GM10266 (cell line): ENCODE results near the gene FAM161A.
"Not testable (repeated sequence)": the region's sequence is repeated elsewhere in the genome, so short reads cannot be mapped to it uniquely, and the experiment has no call there.

Experiments
- DNase-seq: peaks from one replicate; pipeline ENCODE4 v3.0.0; 2012; ENCODE audit errors: extremely low spot score
- TF ChIP-seq, protein P1 (sequence below): IDR thresholded peaks from 2 replicates; pipeline ENCODE4 v1.5.1; 2012; ENCODE audit warnings: mild to moderate bottlenecking, low read depth; ENCODE audit not compliant: control insufficient read depth, insufficient read depth; ENCODE audit errors: missing control alignments

FAM161A gene

DNA sequence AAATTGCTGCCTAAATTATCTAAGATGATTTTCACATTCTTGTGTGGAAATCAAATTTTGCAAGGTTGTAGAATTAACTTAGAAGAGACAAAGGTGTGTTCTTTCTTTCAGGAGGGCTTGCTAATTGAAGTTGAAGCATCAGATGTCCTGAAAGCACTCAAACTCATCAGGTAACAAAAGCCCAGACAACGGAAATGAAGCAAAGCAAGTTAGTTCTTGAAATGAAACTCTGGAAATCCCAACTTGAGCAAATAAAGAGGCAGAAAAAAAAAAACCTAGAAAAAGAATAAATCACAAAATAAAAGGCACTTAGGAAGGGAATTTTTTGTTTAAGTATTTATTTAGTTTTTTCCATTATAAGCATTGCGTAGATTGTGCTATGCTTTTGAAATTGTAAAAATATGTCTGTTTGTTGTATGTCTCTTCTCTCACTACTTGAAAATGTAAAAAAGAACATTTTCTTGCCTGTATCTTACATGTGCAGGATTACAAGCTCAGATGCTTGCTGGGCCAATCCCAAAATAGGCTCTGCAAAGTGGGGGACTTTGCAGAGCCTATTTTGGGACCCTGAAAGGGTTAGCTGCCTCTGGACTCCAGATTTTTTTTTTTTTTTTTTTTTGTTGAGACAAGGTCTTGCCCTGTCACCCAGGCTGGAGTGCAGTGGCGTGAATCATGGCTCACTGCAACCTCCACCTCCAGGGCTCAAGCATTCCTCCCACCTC, 46.7 kb downstream of the FAM161A start:
- DNase-seq: no peak
- TF ChIP-seq, protein P1, sequence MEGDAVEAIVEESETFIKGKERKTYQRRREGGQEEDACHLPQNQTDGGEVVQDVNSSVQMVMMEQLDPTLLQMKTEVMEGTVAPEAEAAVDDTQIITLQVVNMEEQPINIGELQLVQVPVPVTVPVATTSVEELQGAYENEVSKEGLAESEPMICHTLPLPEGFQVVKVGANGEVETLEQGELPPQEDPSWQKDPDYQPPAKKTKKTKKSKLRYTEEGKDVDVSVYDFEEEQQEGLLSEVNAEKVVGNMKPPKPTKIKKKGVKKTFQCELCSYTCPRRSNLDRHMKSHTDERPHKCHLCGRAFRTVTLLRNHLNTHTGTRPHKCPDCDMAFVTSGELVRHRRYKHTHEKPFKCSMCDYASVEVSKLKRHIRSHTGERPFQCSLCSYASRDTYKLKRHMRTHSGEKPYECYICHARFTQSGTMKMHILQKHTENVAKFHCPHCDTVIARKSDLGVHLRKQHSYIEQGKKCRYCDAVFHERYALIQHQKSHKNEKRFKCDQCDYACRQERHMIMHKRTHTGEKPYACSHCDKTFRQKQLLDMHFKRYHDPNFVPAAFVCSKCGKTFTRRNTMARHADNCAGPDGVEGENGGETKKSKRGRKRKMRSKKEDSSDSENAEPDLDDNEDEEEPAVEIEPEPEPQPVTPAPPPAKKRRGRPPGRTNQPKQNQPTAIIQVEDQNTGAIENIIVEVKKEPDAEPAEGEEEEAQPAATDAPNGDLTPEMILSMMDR: no peak

DNA sequence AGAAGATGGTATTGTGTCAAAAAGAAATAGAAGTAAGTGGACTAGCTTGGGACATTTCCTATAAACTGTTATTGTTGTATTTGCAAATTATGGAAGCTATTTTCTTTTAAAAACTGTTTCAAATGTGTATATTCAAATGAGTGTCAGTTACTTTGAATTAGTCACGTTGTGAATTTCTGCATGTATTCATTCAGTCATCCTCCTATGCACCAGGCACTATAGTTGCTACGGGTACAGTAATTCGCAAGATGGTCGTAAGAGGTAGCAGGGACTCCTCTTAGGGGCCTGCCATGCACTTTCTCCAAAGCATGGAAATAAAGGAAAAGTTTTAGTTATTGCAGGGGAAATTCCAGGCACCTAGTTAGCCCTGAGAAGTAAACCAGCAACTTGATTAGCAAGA, 51.3 kb downstream of the FAM161A start:
- no peak for DNase-seq
- TF ChIP-seq, protein P1: no peak

DNA sequence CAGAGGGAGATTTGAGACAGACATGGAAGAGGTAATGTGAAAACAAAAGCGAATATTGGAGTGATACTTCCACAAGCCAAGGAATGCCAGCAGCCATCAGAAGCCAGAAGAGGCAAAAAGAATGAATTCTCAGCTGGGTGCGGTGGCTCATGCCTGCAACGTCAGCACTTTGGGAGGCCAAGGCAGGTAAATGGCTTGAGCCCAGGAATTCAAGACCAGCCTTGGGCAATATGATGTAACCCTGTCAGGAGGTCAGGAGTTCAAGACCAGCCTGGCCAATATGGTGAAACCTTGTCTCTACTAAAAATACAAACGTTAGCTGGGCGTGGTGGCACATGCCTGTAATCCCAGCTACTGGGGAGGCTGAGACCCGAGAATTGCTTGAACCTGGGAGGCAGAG, 54.8 kb downstream of the FAM161A start:
- TF ChIP-seq, protein P1: no peak
- no peak for DNase-seq

DNA sequence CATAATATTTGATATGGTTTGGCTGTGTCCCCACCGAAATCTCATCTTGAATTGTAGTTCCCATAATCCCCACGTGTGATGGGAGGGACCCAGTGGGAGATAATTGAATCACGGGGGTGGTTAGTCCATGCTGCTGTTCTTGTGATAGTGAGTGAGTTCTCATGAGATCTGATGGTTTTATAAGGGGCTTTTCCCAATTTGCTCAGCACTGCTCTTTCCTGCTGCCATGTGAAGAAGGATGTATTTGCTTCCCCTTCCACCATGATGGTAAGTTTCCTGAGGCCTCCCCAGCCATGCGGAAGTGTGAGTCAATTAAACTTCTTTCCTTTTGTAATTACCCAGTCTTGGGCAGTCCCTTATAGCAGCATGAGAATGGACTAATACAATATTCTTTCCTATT, 56.4 kb downstream of the FAM161A start:
- not testable (repeated sequence) for DNase-seq

DNA sequence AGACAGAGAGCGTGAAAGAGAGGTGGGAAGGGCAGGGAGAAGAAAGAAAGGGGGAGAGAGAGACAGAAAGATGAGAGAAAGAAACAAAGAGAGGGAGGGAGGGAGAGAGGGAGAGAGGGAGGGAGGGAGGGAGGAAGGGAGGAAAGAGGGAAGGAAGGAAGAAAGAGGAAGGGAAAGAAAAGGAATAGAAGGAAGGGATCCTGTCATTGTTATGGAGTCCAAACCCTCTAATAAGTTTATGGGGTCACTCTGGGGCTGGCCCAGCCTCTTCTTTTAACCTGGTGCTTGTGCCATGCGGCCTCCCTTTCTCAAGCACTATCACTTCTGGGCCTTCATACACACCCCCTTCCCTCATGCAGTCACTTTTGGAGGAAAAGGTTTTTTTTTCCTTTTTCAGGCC, 58.5 kb downstream of the FAM161A start:
- no peak for DNase-seq
- TF ChIP-seq, protein P1: no peak

DNA sequence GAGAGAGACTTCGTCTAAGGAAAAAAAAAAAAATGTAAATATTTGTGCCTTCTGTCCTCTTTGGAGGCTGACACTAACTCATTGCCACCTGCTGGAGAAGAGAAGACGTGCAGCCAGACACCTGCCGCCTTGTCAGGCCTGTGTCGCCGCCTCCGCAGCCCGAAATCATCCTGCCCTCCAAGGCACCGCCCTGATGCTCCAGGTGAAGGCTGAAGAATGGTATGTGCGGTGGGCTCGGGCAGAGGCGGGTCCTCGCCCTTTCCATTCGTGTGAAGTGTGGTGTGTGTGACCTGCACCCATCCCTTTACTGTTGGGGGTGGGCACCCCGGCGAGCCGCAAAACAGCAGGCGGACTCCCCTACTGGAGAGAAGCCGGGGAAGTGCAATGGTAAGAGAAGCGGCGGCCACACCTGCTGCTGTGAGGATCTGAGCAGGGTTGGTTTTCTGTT, 60.4 kb downstream of the FAM161A start:
- TF ChIP-seq, protein P1: peak; percentile 59
- DNase-seq: peak; percentile 65

DNA sequence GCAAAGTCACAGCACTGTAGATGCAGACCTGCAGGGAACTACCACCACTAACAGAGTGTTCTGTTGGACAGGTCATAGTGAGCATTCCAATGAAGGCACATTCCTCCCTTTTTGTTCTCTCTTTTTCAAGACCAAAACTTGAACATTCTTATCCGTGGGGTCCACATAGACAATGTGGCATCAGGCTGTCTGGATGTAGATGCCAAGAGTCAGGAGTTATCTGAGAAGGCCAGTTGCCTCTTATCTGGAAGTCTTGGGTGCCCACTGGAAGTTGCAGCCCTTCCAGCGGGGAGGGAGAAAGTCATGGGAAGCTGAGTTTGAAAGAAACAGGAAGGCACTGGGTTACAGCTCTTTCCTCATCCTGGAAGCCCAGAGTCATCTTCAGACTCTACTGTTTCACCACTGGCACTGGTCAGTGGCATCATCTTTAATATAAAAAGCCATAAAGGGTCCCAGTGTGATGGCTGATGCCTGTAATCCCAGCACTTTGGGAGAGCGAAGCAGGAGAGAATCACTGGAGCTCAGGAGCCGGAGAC, 61.4 kb downstream of the FAM161A start:
- TF ChIP-seq, protein P1: no peak
- DNase-seq: no peak
